HepG2 (cell line): ENCODE data around the gene MTIF3.

Experiments
- CBFB ChIP-seq: sonication (generic); formaldehyde crosslinking; IDR thresholded peaks from 2 replicates; pipeline ENCODE4 v1.4.0; 2020; ENCODE audit warnings: missing genetic modification reagents
- CEBPB ChIP-seq: IDR thresholded peaks from 2 replicates; pipeline ENCODE4 v1.6.1; 2011; ENCODE audit warnings: low read depth, low read length, improper control_type of control experiment, borderline replicate concordance
- HMGA1 ChIP-seq: sonication (generic); formaldehyde crosslinking; conservative IDR thresholded peaks from 2 replicates; pipeline ENCODE4 v1.4.0; 2020; ENCODE audit warnings: missing genetic modification reagents
- MAF1 ChIP-seq: sonication (generic); formaldehyde crosslinking; IDR thresholded peaks from 2 replicates; pipeline ENCODE4 v1.5.0; 2020; ENCODE audit warnings: missing genetic modification reagents, borderline replicate concordance
- NBN ChIP-seq: fragments of 450-650 bp; conservative IDR thresholded peaks from 2 replicates; pipeline ENCODE4 v1.6.1; 2017
- POLR2A ChIP-seq, 2 experiments: IDR thresholded peaks; 2 replicates each; pipeline ENCODE4 v1.6.1; 2011; ENCODE audit warnings: low read depth in 2 of 2, low read length in 2 of 2, mild to moderate bottlenecking in 1 of 2, moderate library complexity in 1 of 2; ENCODE audit not compliant: insufficient read depth in 1 of 2
- YY1 ChIP-seq: IDR thresholded peaks from 2 replicates; pipeline ENCODE4 v1.6.1; 2011; ENCODE audit warnings: low read length, low read depth, moderate library complexity, mild to moderate bottlenecking; ENCODE audit not compliant: insufficient read depth, insufficient replicate concordance
- ZBTB21 ChIP-seq: sonication (generic); formaldehyde crosslinking; IDR thresholded peaks from 2 replicates; pipeline ENCODE4 v1.4.0; 2020; ENCODE audit warnings: missing genetic modification reagents
- ZZZ3 ChIP-seq: sonication (generic); formaldehyde crosslinking; IDR thresholded peaks from 2 replicates; pipeline ENCODE4 v1.4.0; 2020; ENCODE audit warnings: missing genetic modification reagents, mild to moderate bottlenecking, borderline replicate concordance

- TF ChIP-seq POLR2A (IDR thresholded peaks at IDR 0.05; ENCODE audit: insufficient read depth in 1 of 2, low read depth in 2 of 2, low read length in 2 of 2): no peak
- TF ChIP-seq YY1: no peak
- no peak for TF ChIP-seq ZBTB21
- no peak for TF ChIP-seq CEBPB
- TF ChIP-seq ZZZ3 (CRISPR knock-in tag): no peak
- no peak for TF ChIP-seq NBN
- TF ChIP-seq MAF1 (CRISPR knock-in tag): no peak
- TF ChIP-seq CBFB (CRISPR knock-in tag): no peak
- TF ChIP-seq HMGA1 (CRISPR knock-in tag): no peak
These were observed 29.1 kb downstream of the MTIF3 start for GRCh38 chr13:27421101-27421871.
